ENCODE measurements around the gene RGS6.

The RGS6 gene

DNA sequence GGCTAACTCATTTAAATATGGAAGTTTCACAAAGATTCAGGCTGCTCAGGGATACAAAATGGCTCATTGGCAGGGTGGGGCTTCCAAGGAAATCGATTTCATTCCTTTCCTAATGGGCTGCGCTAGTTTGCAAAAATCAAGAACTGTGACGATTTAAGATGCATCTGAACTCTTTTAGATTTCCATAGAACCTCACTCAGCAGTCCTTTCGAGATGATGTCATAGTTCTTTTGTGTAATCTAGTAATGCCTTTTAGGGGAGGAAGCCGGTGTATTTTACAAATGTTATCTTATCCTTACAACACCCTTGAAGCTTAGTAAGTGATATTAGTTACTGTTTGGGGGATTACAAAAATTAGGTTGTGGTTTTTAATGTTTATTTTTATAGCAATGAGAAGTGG lies 239.8 kb downstream of the RGS6 start:
- no peak for DNase-seq

DNA sequence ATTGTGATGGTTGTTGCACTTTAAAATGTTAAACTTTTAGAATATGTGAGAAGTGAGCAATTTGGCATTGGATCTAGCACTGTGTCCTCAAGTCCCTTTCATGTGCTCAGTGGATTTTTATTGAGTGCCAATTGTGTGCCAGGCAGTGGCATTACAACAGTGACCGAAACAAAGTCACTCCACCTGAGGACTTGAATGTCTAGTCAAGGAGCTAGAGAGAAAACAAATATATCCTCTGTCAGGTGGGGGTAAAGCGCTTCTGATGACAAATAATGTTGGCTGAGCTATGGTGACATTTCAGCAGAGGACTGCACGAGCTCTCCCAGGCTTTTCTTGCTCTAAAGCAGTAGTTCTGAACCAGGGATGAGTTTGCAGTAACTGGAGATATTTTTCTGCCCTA lies 240.4 kb downstream of the RGS6 start:
- no peak for DNase-seq

DNA sequence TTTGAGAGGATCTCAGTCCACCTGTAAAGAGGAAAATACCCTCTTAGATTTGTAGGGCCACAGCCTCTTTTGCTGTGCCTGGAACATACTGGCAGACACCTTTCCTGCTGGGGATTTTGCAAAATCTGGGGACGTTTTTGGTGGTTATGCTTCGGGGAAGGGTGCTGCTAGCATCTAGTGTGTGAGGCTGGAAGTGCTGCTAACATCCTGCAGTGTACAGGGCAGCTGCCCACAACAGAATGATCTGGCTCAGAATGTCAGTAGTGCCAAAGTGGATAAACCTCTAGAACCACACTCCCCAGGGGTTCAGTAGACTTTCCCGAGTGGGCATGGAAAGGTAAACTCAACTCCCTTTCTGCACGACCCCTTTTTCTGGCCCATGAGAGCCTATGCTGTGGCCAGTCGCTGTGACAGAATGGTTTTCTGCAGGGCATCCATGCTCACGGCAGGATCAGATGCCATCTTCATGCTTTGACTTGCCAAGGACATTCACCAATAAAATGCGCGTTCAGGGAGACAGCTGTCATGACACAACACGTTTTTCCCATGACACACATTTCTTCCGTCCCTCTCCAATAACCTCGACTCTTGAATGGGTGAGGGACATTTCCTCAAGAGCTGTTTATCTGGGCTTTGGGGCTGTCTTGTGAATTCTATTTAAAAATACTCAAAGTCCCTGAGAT lies 240.9 kb downstream of the RGS6 start:
- no peak for DNase-seq

DNA sequence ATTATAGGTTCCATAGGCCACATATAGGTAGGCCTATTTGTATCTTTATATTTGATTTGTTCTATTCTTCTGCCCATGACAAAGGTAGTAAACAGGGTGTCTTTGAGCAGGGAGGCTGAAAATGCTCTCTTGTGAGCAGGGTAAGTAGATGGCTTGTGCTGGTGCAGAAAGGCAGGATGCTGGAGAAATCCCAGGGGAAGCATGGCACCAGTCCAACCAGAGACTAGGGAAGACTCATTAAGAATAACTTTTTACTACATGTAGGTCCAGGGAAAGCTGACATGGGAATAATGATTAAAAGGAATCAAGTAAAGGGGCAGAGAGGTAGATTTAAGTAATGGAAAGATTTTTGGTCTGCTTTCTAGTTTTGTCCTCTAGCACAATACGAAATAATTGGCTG lies 245.0 kb downstream of the RGS6 start:
- no peak for DNase-seq

DNA sequence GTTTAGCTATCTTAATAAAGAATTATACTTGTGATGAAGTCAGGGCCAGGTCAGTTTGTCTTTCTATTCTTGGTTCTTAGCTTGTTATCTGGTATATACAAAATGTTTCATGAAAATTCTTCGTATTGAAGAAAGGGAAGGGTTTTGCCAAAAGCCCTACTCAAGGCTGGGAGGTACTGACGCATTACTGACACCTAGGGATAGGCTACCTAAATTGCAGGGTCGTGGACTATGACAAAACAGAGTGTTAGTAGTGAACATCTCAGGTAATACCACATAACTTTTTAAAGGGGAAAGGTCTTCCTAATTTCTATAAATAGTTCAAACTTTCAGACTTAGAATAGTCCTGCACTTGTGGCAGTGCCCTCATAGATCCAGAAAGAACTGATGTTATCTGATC lies 246.3 kb downstream of the RGS6 start:
- no peak for DNase-seq

DNA sequence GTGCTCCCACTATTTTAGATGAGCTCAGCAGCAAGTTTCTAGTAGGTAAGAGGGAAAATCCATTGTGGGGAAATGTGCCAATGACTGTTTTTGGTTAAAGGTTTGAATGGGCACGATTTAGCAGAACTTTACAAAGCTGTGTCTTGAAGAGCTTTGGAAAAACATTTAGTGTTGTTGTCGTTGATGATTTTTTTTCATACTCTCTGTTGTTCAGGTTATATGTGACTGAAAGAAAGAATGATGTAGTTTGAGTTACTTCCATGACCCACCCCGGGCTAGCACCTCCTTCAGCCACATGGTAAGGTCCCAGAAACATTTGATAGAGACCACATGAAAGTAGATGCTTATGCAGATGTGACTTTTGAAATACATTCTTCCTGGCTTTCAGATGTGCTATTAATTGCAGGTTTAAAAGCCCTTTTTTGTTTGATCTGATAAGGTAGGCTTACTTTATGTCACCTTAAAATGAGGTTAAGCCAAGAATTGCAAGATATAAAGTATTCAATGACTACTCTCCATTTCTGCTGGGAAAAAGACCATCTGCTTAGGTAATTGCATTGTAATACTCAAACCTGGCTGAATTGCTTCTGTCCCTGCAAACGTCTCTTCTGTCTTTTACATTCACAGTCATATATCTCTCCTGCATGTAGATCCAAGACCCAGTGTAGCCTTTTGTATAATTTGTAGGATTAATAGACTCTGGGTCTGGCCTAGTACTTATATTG lies 250.6 kb downstream of the RGS6 start:
- no peak for DNase-seq

DNA sequence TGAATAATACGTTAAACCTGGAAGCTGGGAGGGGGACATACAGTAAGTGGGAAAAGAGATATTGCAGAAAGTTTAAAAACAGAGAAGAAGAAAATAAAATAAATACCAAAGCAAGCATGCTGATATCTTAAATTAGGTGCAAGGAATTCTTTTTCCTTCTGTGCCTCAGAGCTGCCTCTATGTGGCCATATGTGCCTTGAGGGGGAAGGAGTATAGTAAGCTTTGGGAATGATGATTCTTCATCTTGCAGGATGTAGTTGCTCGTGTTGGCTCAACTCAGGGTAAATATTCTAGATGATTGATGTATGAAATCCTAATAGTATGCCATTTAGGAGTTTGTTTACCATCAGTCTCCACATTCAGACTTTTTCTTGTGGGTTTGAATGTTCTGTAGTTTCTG lies 251.4 kb downstream of the RGS6 start:
- DNase-seq: no peak

DNA sequence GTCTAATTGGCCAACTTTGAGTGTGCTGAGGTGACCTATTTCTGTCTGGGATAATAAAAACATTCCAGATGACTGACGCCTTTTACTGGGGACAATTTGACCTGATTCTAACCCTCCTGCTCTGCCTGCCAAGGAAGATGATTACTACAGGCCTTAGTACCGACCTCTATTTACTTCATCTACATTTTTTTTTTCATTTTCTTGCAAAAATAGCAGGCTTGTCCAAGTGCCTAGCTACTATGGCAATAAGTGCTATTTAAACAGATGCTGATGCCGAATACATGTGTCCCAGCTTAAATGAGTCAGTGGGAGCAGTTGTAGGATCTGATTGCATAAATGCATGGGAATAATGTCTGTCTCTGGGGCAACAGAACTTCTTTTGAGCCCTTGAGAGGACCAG lies 254.3 kb downstream of the RGS6 start:
- no peak for DNase-seq

DNA sequence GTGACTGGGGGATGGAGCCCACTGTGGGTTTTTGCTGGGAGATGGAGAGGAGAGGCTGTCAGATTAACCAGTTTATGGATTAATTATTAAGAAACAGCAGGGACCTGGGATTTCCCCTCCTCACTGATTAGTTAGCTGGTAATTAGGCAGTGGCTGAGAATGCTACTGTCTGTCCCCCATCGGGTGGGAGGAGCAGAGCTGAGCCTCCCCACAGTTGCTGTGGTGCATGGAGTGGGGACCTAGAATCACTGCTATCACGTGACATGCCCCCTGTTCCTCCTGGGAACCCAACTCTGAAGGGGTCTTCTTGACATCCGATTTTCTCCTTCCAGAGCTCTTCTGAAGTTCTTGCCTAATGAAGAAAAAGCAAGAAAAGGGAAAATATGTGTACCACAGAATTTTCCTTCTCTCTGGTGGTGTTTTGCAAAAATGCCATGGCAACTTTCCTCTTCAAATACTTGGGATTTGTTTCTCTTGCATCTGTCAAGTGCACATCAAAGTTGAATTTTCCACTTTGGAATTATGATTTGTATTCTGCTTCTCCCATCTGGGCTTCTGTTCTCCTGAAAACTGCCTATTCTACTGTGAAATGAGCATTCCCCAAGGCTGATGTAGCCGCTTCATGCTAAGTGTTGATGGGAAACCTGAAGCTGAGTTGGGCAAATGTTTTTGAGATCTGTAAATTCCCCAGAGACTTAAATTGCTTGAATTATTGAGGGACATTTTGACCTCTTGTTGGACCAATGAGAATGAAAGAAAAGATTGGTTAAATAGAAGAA lies 264.2 kb downstream of the RGS6 start:
- no peak for DNase-seq

DNA sequence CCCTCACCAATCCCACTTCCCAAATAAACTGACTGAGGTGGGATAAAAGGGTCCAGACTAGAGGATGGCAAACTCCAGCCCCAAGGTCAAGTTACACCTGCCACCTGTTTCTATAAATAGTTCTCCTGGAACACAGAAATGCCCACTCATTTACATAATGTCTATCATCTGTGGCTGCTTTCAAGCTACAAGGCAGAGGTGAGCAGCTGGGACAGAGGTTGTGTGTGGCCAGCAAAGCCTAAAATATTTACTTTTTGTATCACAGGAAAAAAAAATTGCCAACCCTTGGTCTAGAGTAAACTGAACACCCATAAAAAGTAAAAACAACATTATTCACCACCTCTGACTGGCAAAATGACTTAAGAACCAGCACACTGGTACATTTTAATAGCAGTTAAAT lies 269.4 kb downstream of the RGS6 start:
- DNase-seq: no peak

DNA sequence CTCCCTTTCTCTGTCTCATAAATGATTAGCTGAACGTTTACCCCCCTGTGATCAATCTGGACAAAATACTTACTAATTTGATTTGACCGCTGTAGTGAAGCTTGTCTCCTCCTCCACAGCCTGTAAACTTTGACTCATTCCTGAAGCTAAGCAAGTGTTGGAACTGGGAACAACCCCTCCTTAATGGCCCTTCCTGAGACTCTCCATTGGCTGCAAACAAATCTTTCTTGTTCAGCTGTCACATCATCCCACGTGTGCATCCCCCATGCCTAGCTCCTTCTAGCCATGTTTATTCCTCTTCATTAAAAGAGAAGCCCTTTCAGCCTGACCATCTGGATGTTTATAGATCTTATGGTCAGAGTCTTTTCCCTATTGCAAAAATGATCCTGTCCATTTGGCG lies 281.2 kb downstream of the RGS6 start:
- DNase-seq: no peak

DNA sequence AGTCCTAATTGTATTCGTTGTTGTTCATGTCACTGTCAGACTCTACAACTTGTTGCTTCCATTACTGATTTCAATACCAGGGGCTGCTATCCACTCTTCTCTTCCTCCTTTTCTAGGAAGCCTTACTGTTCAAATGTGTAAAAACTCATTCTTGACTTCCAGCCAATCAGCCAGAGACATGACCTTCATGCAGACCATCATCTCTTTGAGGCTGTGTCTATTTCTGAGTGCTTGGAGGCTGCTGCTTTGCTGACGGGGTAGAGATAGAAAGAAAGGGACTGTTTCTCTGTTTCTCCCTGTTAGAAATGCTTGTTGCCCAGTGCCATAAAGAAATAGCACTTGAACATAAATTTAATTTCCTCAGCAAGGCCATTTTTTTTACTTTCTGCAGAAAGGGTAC lies 282.9 kb downstream of the RGS6 start:
- no peak for DNase-seq

DNA sequence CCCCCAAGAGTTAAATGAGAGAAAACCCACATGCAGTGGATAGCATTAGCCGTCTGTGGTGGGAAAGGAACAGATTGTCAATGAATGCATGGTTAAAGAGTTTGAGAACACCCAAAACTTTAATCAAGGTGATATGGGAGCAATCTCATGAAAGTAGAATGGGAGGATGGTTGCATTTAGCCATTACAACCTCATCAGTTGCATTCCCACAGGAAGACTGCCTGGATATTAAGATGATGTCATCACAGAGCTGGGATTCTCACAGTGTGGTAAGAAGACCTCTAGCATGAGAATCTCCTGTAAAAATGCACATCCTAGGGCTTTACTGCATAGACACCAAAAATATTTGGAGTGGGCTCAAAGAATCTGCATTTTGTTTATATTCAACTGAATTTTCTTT lies 284.9 kb downstream of the RGS6 start:
- no peak for DNase-seq

DNA sequence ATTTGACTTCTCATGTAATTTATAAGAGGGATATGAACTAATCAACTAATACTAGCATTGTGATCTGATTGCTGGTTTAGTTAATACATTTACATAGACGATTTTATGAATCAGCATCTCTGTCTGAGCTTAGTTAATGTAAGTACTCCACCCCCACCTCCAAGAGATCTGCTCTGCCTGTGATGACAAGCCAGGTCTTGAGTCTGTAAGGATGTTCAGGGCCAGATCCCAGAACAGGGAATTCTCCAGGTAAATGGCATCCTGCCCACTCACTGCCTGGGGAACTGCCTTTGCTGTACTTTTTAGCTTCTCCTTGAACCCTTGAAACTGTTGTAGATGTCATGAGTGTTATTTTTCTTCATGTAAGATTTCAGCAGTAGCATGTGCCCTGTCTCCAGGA lies 289.8 kb downstream of the RGS6 start:
- no peak for DNase-seq

DNA sequence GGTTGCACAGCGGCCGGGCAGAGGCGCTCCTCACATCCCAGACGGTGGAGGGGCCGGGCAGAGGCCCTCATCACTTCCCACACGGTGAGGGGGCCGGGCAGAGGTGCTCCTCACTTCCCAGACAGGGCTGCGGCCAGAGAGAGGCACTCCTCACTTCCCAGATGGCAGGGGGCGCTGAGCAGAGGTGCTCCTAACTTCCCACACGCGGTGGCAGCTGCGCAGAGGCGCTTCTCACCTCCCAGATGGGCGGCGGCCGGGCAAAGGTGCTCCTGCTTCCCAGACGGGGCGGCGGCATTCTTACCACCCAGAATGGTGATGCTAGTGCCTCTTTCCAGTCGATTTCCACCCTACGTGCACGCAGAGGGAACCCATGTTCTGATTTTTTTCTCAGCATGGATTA lies 304.4 kb downstream of the RGS6 start:
- DNase-seq: no peak

DNA sequence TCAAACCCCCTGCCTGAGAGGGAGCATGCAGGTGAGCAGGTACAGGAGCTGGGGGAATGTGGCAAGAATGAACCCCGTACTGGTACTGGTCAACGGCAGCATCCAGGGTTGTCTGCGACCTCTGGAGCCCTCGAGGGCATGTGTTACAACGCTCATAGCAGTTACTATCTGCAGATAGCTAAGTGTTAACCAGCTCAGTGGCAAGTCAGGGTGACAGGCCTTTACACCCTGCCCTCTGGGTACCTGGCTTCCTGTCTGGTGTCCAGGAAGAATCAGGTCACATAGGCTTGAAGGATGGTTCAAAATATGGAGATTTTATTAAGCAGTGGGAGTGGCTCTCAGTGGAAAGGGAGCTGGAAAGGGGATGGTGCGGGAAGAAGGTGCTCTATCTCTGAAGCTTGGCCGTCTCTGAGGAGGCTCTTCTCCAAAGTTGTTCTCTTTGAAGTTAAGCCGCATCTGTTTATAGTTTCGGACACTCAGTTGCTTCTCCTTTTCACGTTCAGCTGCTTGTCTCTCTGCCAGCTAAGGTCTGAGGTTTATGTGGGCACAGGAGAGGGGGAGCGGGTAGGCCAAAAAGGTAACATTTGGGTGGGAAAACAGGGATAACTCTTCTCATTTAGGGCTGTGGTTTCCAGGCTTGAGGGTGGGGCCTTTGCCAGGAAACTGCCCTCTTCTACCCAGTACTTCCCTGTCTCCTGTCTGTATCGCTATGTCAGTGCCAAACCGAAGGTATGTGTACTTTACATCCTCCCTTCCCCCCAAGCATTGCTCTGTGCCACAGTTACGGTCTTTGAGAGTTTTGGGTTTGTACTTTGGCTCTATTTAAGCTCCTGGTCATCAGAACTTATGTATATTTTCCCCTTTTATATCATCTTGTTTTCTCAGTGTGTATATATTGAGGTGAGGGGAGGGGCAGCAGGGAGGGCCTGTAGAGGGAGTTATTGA lies 305.8 kb downstream of the RGS6 start:
- DNase-seq: no peak

DNA sequence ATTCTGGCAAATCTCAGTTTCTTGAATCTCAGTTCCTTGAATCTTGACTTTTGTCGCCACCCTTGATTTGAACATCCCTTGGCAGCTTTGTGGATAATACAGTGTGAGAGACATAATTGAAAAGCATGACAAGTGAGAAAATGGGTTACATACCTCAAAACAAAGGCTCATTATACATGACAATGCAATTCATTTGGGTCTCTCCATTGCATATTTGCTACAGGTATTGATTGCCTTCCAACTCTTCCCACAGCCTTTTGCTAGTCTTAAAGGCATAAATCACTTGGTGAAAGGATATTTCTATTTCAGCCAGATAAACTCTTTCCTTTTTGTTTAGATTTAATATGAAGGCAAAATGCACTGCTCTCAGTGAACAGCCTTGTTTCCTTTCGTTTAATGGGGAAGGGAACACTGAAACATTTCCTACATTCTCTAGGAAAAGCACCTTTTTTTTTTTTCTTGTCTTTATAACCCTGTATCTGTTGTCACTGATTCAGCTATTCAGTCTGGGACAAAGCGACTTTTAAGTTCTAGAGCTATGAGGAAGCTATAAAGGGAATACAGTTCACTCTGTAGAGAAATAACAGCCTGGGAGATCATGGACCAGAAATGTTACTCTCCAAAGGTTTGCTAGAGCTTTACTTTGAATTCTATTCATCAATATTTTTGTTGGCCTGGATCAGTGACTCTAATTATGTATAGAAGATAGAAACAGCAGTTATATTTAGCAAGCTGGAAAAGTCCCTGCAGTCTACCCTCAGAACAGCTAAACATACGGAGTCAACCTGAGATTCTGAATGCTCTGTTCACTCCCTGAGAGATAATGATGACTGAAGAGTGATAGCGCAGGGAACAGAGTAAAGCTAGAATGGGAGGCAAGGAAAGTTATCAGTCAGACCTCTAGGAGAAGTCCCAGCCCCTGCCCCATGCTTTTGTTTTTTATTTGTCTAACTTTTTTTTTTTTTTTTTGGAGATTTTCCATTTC lies 311.4 kb downstream of the RGS6 start:
- DNase-seq: no peak

DNA sequence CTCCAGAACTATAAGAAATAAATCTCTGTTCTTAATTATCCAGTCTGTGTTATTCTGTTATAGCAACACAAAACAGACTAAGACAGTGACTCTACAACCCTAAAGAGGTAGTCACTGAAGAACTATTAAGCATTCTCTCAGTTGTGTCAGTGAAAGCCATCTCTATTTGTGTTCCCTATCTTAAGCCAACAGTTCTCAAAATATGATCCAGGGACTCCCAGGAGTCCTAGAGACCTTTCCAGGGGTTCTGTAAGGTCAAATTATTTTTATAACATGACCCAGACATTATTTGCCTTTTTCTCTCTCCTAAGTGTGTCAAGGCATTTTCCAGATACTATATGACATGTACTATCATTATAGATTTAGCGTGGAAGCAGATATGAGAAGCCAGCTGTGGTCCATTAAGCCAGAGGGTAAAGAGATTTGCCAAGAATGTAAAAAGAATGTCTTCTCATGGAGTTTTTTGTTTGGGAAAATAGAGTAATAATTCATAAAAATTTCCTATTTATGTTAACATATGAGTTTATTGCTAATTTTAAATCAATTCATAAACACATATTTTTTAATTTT lies 315.8 kb downstream of the RGS6 start:
- no peak for DNase-seq

DNA sequence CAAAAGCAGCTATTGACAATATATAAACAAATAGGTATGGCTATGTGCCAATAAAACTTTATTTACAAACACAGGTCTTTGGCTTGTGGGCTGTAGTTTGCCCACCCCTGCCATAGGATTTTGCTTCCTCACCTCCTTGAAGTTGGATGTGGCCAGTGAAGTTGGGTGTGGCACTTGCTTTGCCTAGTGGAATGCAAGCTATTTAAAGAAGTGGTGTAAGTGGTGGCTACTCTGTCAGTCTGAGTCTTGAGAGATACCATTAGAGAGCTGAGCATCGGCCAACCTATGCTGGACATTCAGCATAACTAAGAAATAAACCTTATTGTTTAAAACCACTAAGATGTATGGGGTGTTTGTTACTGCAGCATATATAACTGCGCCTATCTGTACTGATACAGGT lies 321.3 kb downstream of the RGS6 start:
- no peak for DNase-seq

DNA sequence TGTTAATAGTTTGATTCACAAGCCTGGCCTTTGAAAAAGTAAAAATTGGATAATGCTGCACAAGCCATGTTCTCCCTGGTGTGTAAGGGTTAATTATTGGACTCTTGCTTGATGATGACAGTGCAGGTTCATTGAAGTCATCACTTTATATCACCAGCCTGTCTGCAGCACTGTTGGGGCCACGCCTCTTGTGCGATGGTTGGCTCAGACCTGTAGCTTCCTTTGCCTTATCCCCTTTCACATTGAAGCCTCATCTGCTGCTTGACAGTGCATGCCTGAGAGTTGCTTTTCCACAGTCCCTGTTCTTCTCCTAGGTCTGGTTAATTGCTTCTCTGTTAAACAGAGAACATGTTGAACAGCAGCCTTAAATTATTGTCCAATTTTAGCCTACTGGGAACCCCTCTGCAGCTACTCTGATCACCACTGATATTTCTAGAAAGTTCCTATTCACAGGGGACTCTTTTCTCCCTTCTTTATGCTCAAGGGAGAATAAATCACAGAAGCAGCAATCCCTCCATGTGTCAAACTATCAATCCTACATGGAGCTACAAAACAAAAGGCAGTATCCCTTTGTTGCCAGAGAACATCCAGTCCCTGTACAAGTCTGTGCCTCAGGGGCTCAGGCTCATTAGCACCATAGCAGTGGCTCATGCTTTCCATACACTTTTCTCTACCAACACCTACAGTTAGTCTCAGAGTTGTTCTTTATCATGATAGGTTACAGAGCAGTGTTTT lies 322.1 kb downstream of the RGS6 start:
- DNase-seq: no peak

Measured in COR-L47 (cell line).